ENCODE results near the gene CDH4.

CDH4 gene

GRCh38 chr20:61874421-61875068 is 622.5 kb downstream of the CDH4 start:
- Histone ChIP-seq H3K27ac (replicated peaks) (no peak overlapping the region), H3K4me3 (replicated peaks; ENCODE audit: insufficient read depth, low read length) (no peak overlapping the region), H3K27me3 (ENCODE audit: insufficient read depth, poor library complexity, severe bottlenecking) (no peaks in the 10 kb centered on the region)
- no peak for DNase-seq (ENCODE audit: low read depth in 1 of 2, low spot score in 1 of 2)
- TF ChIP-seq SPI1 (IDR thresholded peaks at IDR 0.05; ENCODE audit: borderline replicate concordance, low read depth): no peak
- TF ChIP-seq GABPA (IDR thresholded peaks at IDR 0.05; ENCODE audit: low read depth): no peak

GRCh38 chr20:61875221-61875885 is 623.3 kb downstream of the CDH4 start:
- H3K27ac ChIP-seq (replicated peaks): no peak overlapping the region
- H3K27me3 ChIP-seq (ENCODE audit: insufficient read depth, poor library complexity, severe bottlenecking): no peaks in the 10 kb centered on the region
- H3K4me3 ChIP-seq (replicated peaks; ENCODE audit: insufficient read depth, low read length): no peak overlapping the region
- TF ChIP-seq GABPA (IDR thresholded peaks at IDR 0.05; ENCODE audit: low read depth): no peak
- TF ChIP-seq, protein P1, sequence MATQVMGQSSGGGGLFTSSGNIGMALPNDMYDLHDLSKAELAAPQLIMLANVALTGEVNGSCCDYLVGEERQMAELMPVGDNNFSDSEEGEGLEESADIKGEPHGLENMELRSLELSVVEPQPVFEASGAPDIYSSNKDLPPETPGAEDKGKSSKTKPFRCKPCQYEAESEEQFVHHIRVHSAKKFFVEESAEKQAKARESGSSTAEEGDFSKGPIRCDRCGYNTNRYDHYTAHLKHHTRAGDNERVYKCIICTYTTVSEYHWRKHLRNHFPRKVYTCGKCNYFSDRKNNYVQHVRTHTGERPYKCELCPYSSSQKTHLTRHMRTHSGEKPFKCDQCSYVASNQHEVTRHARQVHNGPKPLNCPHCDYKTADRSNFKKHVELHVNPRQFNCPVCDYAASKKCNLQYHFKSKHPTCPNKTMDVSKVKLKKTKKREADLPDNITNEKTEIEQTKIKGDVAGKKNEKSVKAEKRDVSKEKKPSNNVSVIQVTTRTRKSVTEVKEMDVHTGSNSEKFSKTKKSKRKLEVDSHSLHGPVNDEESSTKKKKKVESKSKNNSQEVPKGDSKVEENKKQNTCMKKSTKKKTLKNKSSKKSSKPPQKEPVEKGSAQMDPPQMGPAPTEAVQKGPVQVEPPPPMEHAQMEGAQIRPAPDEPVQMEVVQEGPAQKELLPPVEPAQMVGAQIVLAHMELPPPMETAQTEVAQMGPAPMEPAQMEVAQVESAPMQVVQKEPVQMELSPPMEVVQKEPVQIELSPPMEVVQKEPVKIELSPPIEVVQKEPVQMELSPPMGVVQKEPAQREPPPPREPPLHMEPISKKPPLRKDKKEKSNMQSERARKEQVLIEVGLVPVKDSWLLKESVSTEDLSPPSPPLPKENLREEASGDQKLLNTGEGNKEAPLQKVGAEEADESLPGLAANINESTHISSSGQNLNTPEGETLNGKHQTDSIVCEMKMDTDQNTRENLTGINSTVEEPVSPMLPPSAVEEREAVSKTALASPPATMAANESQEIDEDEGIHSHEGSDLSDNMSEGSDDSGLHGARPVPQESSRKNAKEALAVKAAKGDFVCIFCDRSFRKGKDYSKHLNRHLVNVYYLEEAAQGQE (IDR thresholded peaks at IDR 0.05; ENCODE audit: insufficient replicate concordance, low read depth): no peak
- TF ChIP-seq POLR2AphosphoS5 (IDR thresholded peaks at IDR 0.05; ENCODE audit: low read depth): no peak
- no peak for TF ChIP-seq SPI1 (IDR thresholded peaks at IDR 0.05; ENCODE audit: borderline replicate concordance, low read depth)
- TF ChIP-seq, protein P2, sequence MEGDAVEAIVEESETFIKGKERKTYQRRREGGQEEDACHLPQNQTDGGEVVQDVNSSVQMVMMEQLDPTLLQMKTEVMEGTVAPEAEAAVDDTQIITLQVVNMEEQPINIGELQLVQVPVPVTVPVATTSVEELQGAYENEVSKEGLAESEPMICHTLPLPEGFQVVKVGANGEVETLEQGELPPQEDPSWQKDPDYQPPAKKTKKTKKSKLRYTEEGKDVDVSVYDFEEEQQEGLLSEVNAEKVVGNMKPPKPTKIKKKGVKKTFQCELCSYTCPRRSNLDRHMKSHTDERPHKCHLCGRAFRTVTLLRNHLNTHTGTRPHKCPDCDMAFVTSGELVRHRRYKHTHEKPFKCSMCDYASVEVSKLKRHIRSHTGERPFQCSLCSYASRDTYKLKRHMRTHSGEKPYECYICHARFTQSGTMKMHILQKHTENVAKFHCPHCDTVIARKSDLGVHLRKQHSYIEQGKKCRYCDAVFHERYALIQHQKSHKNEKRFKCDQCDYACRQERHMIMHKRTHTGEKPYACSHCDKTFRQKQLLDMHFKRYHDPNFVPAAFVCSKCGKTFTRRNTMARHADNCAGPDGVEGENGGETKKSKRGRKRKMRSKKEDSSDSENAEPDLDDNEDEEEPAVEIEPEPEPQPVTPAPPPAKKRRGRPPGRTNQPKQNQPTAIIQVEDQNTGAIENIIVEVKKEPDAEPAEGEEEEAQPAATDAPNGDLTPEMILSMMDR (IDR thresholded peaks at IDR 0.05; ENCODE audit: insufficient read depth, low read length): no peak
- DNase-seq (ENCODE audit: low read depth in 1 of 2, low spot score in 1 of 2): no peak

GRCh38 chr20:61875996-61876395 is 623.9 kb downstream of the CDH4 start:
- Histone ChIP-seq H3K27ac (replicated peaks) (no peak overlapping the region), H3K27me3 (ENCODE audit: insufficient read depth, poor library complexity, severe bottlenecking) (no peaks in the 10 kb centered on the region), H3K4me3 (replicated peaks; ENCODE audit: insufficient read depth, low read length) (no peak overlapping the region)
- DNase-seq (ENCODE audit: low read depth in 1 of 2, low spot score in 1 of 2): no peak
- TF ChIP-seq POLR2AphosphoS5 (IDR thresholded peaks at IDR 0.05; ENCODE audit: low read depth): no peak
- TF ChIP-seq SPI1 (IDR thresholded peaks at IDR 0.05; ENCODE audit: borderline replicate concordance, low read depth): no peak
- TF ChIP-seq, protein P1 (IDR thresholded peaks at IDR 0.05; ENCODE audit: insufficient replicate concordance, low read depth): no peak
- no peak for TF ChIP-seq GABPA (IDR thresholded peaks at IDR 0.05; ENCODE audit: low read depth)
- TF ChIP-seq, protein P2 (IDR thresholded peaks at IDR 0.05; ENCODE audit: insufficient read depth, low read length): no peak

DNA sequence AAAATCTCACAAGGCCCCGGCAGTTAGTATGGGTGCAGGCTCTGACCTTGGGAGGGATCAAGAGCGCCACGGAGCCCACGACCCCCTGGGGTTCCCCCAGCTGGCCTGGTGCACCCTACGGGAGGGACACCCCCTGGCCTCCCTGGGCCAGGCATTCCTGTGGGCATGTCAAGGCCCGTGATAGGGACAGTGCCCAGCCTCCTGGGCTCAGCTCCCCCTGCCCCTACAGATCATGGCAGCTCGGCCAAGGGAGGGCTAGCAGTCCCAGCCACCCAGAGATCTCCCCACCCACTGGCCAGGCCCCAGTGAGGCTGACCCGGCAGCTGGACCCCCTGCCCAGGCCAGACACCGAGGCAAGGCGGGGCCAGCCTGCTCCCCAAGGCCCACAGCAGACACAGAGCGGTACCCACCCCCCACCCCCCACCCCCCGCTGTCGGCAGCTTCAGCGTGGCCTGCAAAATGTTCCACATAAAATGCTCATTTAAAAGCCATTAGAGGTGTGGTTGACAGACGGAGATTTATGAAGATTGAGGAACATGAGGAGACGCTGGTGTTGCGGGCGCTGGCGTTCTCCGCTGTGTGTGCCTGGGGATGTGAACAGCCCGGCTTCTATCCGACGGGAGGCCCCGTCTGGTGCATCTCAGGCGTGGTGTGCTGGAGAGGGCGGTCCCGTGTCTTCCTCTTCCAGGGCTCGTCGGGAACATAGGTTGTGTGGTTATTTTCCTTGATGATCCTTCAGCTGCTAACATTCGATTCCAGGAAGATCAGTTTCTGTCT is 625.1 kb downstream of the CDH4 start:
- Histone ChIP-seq H3K4me3 (replicated peaks; ENCODE audit: insufficient read depth, low read length) (no peak overlapping the region), H3K27me3 (ENCODE audit: insufficient read depth, poor library complexity, severe bottlenecking) (no peaks in the 10 kb centered on the region), H3K27ac (replicated peaks) (no peak overlapping the region)
- TF ChIP-seq SPI1 (IDR thresholded peaks at IDR 0.05; ENCODE audit: borderline replicate concordance, low read depth) (no peak), POLR2AphosphoS5 (IDR thresholded peaks at IDR 0.05; ENCODE audit: low read depth) (no peak), GABPA (IDR thresholded peaks at IDR 0.05; ENCODE audit: low read depth) (no peak)
- TF ChIP-seq, protein P2 (IDR thresholded peaks at IDR 0.05; ENCODE audit: insufficient read depth, low read length): no peak
- TF ChIP-seq, protein P1 (IDR thresholded peaks at IDR 0.05; ENCODE audit: insufficient replicate concordance, low read depth): no peak
- DNase-seq (ENCODE audit: low read depth in 1 of 2, low spot score in 1 of 2): no peak
